Fibroblast of skin of abdomen (primary cell): ENCODE data around the gene MRM1.

Source experiments
- DNase-seq: peaks from one replicate; pipeline ENCODE4 v3.0.0-alpha.2; 2013

Gene MRM1

DNA sequence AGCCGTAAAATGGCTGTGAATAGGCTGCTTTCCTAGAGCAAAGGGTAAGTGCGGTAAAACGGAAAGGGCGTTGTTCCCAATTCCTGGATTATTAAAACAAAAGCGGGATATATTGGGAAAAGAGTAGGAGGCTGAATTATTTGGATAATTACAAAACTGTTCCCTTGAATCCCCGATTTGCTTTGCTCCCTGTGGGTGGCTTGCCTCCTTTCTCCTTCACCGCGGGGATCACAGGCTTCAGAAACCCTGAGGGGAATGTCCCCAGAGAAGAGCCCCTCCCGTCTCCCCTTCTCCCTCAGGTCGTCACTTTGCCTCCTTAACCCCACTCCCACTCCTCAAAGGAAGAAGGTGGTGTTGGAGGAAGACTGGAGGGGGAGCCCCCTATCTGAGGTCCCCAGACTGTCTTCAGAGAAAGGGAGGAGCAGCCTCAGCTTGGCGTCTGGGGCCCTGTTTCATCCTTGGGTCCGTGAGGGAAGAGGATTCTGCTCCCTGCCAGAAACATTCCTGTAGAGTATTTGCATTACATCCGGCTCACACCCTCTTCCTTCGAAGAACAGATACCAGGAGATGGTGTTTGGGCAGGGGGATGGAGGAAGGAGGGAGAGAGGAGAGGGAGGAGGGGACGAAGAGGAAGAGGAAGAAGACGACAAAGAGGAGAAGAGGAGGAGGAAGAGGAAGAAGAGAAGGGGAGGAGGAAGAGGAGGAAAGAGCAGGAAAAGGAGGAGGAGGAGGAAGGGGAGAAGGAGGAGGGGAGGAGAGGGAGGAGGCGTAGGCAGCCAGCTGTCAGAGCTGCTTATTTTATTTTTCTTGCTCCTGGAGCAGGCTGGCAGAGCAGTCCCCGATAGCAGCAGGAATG is 31.8 kb downstream of the MRM1 start:
- DNase-seq: no peak

DNA sequence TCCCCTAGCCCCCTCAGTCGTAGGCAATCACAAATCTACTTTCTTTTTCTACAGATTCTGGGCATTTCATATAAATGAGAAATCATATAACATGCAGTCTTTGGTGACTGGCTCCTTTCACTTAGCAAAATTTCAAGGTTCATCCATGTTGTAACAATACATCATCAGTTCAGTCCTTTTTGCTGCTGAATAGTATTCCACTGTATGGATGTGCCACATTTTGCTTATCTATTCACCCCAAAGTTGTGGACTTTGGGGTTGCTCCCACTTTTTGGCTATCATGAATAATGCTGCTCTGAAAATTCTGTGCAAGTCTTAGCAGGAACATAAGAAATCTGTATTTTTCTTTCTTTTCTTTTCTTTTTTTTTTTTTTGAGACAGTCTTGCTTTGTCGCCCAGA is 39.0 kb downstream of the MRM1 start:
- DNase-seq: no peak

DNA sequence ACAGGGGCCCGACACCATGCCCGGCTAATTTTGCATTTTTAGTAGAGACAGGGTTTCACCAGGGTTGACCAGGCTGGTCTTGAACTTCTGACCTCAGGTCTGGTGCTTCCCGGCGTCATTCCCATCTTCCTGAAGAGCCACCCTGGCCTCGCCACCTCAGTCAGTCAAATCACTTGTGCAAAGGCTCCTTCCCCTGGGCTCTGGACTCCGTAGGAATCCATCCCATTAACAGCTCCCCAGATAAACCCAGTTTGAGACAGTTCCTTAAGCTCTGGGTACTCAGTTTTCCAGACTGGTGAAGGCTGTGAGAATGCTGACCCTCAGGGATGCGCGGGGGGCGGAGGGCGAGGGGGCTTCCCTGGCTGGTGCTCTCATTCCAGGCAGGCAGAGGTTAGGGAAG is 39.5 kb downstream of the MRM1 start:
- no peak for DNase-seq

DNA sequence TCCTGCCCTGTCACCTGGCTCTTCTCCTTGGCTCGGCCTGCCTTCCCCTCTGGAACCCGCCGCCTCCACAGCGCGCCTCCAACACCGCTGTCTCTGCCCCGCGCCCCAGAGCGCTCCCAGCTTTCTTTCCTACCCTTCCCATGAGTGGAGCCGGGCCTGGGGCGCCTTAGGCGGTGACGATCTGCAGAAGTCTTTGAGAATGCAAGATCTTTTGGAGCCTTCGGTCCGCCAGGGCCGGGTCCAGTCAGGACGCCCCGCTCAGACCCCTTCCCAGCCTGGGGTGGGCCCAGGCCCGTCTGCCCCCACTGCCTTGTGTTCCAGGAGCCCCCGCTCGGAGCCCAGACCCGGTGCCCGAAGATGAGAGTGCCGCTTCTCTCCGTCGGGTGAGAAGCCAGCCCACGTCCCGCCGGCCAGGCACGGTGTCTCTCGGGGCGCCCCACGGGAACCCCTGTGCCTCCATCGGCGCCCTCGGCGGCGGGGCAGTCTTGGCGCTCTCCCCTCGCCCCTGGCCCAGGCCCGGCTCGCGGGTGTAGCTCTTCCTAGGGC is 40.0 kb downstream of the MRM1 start:
- no peak for DNase-seq

DNA sequence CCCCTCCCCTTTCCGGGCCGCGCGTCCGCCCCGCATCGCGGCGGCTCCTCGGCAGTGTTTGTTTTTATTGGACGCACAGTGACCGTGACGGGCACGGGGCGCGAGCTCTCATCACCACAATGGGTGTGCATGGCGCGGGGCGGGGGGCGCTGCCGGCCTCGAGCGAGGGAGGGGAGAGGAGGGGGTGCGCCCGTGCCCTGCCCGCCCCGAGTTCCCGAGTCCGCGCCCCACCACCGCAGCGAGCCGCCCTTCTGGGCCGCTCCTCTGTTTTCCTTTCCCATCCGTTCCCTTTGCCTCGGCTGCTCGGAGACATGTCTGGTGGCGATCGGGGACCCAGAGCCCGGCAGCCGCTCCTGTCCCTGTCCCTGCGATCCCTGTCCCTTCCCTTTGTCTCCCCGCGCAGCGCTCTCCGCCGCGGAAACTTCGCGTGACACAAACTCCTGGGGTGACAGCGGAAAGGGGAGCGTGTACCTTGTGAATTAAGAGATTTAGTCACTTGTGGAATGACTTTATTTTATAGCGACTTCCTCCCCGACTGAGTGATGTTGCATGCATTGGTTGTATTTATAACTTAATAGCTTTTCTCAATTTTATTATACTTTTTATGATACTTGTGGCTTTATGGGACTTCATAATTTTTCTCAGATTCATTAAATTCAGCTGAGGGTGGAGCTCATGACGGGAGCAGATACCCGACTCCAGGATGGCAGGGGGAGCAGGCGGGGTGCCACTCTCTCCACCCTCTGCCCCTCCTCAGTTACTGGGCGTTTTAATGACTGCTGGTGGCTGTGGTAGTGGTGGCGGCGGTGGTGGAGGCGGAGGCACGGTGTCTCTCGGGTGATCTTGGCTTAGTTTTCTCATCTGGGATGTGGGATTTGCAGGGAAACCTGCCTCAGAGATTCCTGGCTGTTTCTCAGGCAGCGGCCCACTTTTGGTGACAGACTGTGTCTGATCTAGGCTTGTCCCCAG is 40.8 kb downstream of the MRM1 start:
- no peak for DNase-seq

DNA sequence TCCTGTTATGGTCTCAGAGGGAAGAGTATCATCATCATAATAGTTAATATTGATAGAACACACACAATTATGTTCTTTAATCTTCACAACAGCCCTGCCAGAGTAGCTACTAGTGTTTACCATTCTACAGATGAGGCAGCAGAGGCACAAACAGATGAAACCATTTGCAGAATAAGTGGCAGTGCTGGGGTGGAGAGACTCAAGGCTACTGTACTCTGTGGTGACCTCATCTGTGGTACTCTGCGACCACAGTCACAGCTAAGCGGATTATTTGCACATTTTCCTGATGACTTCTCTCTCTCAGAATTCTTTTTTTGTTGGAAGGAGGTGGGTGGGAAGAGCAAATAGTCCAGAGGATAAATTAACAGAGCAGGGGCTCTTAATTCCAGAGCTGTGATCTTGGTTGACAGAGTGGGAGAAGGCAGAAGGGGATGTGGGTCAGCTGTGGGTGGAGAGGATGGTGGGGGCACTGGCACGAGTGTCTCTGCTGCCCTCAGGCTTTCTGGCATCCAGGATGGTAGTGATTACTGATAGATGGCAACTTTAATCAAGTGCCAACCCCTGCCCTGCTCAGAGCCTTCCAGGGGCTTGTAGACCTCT is 41.8 kb downstream of the MRM1 start:
- no peak for DNase-seq

DNA sequence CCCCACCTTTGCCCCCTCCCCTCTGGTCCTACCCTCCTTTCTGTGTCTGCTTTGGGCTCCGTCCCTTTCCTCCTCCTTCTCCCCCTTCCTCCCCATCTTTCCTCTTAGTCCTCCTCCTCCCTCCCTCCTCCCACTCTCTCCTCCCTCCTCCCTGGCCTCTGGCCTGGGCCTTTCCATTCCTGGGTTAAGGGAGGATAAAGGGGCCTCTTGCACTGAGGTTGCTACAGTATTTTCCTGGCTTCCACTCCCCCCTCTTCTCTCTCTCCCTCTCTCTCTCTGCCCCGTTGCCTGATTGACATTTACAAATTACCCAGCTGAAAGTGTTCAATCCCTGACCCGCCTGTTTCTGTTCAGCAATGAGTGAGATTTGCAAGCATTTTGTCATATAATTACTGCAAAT is 44.0 kb downstream of the MRM1 start:
- DNase-seq: no peak

DNA sequence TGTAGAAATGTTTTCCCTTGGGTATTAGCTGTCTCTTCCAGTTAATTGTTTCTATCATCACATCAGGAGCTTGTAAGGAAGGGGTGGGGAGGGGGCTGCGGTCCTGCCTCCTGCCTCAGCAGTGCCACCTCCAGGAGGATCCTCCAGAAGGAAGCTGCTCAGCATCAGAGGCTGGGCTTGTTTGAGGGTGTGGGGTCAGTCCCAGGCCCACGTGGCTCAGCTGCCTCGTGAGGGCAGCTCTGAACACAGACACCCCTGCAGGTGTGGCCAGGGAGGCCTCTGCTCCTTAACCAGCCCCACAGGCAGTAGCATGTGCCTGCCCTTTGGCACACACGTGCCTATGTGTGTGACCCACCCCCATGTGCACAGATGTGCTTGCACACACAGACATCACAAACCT is 46.3 kb downstream of the MRM1 start:
- DNase-seq: no peak

DNA sequence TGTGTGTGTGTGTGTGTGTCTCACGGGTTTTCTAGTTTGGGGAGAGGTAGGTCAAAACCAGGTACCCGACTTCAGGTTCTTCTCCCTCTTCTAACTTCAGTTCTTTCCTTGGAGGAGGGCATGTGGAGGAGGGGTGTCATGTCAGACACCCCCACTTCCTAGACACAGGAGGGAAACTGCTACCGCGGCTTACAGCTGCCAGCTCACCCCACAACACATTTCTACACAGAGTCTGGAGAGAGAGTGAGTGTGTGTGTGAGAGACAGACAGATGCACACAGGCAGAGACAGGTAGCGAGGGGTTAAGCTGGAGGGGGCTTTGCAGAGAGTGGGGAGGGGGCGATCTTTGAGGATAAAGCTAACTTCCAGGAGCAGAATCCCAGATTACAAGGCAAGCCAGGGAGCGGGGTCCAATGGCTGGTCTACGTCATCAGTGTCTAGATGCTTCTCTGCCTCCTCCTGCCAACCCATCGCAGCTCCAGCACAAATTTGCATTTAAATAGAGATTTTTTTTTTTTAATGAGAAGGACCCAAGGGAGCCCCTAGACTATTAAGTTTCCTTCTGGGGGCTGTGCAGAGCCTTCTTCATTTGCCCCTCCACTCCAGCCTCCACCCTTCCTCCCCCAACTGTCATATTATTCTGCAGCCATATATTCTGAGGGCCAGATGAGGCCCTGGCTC is 48.9 kb downstream of the MRM1 start:
- DNase-seq: no peak

DNA sequence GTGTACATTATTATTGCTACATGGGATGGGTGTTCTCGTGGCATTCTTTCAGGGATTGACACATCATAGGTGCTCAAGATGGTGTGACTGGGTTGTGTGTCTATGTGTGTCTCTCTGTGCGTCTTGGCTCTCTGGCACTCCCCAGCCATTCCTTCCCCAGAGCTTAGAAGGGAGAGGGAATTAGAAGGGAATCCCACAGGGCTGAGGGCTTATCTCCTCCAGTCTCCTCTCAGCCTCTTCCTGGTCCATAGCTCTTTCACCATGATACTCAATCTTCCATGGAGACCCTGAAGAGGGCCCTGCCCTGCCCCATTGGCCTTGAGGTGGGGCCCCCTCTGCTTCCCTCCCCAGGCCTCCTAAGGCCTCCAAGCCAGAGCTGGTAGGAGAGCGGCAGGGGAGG is 52.0 kb downstream of the MRM1 start:
- no peak for DNase-seq

DNA sequence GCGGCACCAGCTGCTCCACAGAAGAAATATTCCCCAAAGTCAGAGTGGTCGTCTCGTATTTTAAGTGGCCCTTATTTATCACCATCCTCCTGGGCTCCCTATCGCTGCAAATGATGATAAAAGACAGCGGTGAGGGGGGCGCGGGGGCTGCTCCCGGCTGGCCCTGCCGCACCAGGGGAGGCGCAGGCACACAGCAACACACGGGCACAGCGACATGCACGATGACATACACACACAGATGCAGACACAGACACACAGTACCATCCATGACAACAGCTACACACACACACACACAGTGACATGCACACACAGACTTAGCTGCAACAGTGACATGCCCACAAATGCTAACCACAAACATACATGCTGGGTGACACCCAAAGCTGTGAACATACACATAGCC is 52.5 kb downstream of the MRM1 start:
- DNase-seq: no peak

DNA sequence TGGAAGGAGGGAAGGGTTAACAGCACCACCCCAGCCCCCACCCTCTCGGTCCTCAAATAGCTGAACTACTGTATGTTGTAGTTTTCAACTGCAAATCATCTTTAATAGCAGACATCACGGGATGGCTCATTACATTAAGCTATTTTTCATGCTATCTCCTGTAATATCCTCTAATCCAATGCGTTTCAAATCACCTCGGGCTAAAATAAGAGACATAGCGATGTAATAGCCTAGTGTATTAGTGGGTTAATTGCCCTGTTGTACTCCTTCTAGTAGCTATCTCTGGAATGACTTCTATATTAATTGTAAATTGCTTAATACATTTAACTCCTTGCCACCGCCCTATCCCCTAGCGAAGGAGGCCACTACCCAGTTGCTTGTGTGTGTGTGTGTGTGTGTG is 54.3 kb downstream of the MRM1 start:
- no peak for DNase-seq

DNA sequence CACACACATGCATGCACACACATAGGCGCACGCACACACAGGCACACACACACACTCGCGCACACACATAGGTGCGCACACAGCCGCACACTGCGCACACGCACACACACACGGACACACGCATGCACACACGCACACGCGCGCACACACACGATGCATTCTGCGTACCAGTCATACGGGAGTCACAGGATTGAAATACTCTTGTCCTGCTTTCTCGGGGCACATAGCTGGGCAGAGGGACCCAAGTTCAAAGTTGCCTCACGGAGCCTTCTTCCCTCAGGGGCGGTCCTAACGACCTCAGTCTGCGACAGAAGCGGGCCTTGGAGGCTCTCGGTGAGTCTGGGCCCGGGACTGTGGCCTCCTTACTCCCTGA is 56.0 kb downstream of the MRM1 start:
- DNase-seq: no peak

DNA sequence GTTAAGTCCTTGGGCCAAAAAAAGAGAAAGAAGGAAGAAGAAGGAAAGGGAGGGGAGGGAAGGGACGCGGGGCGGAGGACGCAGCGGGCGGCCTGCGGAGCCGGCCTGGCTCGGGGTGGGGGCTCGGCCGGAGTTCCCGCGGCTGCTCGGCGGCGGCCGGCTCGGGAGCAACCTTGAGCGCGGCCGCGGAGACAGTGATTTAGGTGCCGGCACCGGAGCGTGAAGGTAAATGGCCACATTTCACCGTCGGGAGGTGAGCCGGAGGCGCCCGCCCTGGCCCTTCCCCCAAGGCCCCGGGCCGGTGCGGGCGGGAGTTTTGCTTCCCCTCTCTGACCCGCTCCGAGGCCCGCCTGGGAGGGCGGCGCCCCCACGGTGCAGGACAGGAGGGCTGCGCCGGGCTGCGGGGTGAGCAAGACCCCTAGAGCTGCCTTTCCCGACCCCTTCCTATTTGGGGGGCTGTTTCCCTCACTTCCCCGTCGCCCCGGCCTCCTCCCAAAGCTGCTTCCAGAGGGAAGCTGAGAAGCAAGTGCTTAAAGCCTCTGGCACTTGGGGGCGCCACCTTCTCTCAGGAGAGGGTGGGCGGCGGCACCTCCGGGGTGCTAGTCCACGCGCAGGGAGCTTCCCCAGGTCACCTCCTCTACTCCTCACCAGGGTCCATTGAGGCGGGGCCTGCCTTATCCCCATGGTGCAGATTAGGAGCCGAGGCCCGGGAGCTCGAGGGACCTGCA is 56.5 kb downstream of the MRM1 start:
- no peak for DNase-seq
